Measurements from ENCODE around the gene HEXB.

GRCh38 chr5:74685979-74686631 lies 1.1 kb downstream of the HEXB start:
- TF ChIP-seq CTCF (conservative IDR thresholded peaks at IDR 0.05) (no peak), EZH2 (IDR thresholded peaks at IDR 0.05; ENCODE audit: low read depth) (no peak)
